ENCODE data around the gene FAM219A. TPM values are rescaled to one million over a fixed set of nuclear protein-coding genes. Genes with fewer than 3 reads are reported as not detected.

Gene FAM219A
- total RNA-seq, 6 donors from 2014 or later, result 10.0 to 33.0 (median 15.2) TPM

DNA sequence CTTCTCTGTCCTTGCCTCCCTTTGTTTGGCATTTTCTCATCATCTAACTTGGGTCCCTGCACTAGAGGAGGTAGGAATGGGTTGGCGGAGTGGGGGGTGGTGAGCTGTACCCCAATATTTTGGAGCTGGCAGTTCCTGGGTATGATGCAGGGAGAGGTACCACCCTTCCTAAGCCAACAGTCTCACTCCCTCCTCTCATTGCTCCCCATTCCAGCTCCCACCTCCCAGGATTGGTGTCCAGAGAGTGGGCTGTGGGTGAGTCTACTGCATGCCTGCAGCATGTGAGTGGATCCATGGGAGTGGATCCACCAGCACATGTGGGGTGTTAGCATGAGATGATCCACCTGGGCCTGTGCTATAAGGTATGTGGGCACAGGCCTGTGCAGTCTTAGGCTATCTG is 59.5 kb downstream of the FAM219A start:
- Histone ChIP-seq H3K36me3 (peaks cover 11 to 53% (median 45%) of the 10 kb centered on the region in 4 donors), H3K9me3 (no peaks in the 10 kb centered on the region), H3K27me3 (no peaks in the 10 kb centered on the region), H3K27ac (no peak overlapping the region), H3K4me1 (no peaks in the 10 kb centered on the region), H3K4me3 (no peak overlapping the region)
- TF ChIP-seq CTCF (IDR thresholded peaks at IDR 0.05) (no peak), EP300 (IDR thresholded peaks at IDR 0.05) (no peak), POLR2AphosphoS5 (IDR thresholded peaks at IDR 0.05) (no peak), POLR2A (IDR thresholded peaks at IDR 0.05) (no peak)
- DNase-seq (no peak), ATAC-seq (ENCODE audit: low FRiP score in 2 of 2) (peak in 1 of 2 donors; percentile 19)
- WGBS, 2 donors, result 100% methylated on average over 1 of the region's 1 CpG

DNA sequence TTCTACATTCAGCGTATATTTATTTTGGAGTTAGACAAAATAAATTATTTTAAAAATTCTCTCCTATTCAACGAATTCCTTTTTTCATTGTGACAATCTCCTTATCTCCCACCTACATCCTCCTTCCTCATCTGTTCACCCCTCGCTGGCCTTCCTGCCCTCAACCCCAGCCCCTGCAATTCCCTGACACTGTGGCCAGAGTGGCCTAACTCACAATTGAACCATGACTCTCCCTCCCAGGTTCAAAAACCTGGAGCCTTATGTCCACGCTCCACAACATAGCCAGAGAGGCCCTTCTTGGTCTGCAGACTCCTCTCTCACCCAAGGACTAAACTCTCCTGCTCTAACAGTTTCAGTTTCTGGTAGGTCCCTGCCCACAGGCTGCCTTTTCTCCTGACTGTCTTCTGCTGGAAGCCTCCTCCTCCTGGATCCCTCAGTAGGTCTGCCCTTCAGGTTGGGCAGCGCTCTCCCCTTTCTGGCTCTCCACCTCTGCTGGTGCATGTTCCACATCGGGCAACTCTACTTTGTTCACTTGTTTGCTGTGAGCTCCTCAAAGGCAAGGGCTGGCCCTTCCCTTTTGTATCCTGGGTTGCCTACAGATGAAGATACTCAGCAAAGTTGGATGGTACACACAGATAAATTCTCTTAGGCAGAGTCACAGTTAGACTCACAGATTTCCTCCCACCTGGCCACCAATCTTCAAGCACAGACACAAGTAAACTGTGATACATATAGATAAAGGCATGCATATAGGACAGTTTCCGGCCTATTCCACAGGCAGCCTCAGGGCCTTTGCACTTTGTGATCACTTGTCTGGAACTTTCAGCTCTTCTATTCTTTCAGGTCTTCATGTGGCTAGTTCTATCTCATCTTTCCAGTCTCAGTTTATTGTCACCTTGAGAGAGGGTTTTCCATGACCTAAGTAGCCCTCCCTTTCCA is 61.8 kb downstream of the FAM219A start:
- Histone ChIP-seq H3K27me3 (no peaks in the 10 kb centered on the region), H3K27ac (no peak overlapping the region), H3K36me3 (peaks cover 0 to 34% (median 28%) of the 10 kb centered on the region in 4 donors), H3K4me3 (no peak overlapping the region), H3K9me3 (no peaks in the 10 kb centered on the region), H3K4me1 (no peaks in the 10 kb centered on the region)
- WGBS, 2 donors, result 73 to 76% methylated on average over 7 of the region's 7 CpGs
- TF ChIP-seq EP300 (IDR thresholded peaks at IDR 0.05), result no peak
- no peak for TF ChIP-seq POLR2AphosphoS5 (IDR thresholded peaks at IDR 0.05)
- DNase-seq, result no peak
- no peak for ATAC-seq (ENCODE audit: low FRiP score in 2 of 2)

DNA sequence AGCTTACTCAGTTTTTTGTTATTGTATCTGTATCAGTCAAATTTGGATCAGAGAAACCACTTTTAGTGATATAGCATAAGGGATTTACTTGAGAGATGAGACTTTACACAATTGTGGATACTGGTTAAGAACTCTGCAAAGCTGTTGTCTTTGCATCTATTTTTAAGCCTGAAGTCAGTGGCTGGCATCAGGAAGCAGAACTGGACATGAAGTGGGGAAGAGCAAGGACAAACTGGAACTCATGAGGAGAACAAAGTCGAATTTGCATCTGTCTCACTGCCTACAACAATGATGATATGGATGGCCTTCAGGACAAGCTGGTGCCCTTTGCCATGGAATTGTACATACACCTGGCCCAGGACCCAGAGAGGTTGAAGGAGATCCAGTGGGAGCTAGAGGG is 65.9 kb downstream of the FAM219A start:
- no peak overlapping the region for H3K27ac ChIP-seq
- peaks cover 0 to 4% (median 2%) of the 10 kb centered on the region in 4 donors for H3K36me3 ChIP-seq
- 55 to 63% methylated on average over 1 of the region's 1 CpG for WGBS, 2 donors
- H3K9me3 ChIP-seq, result no peaks in the 10 kb centered on the region
- H3K27me3 ChIP-seq, result no peaks in the 10 kb centered on the region
- H3K4me1 ChIP-seq, result no peaks in the 10 kb centered on the region
- no peak overlapping the region for H3K4me3 ChIP-seq
- DNase-seq (no peak), ATAC-seq (ENCODE audit: low FRiP score in 2 of 2) (no peak)
- TF ChIP-seq POLR2AphosphoS5 (IDR thresholded peaks at IDR 0.05) (no peak), POLR2A (IDR thresholded peaks at IDR 0.05) (no peak), EP300 (IDR thresholded peaks at IDR 0.05) (no peak), CTCF (IDR thresholded peaks at IDR 0.05) (no peak)

- Histone ChIP-seq H3K27me3 (no peaks in the 10 kb centered on the region), H3K27ac (no peak overlapping the region), H3K9me3 (no peaks in the 10 kb centered on the region), H3K4me1 (no peaks in the 10 kb centered on the region), H3K4me3 (no peak overlapping the region), H3K36me3 (no peaks in the 10 kb centered on the region)
- DNase-seq (no peak), ATAC-seq (ENCODE audit: low FRiP score in 2 of 2) (no peak)
- WGBS, 2 donors, result 87 to 95% methylated on average over 4 of the region's 4 CpGs
- TF ChIP-seq POLR2AphosphoS5 (IDR thresholded peaks at IDR 0.05) (no peak), CTCF (IDR thresholded peaks at IDR 0.05) (no peak), EP300 (IDR thresholded peaks at IDR 0.05) (no peak), POLR2A (IDR thresholded peaks at IDR 0.05) (no peak)
Measured at GRCh38 chr9:34387239-34387638, 71.1 kb downstream of the FAM219A start.

GRCh38 chr9:34386656-34387055 is 71.7 kb downstream of the FAM219A start:
- Histone ChIP-seq H3K27me3 (no peaks in the 10 kb centered on the region), H3K27ac (no peak overlapping the region), H3K36me3 (no peaks in the 10 kb centered on the region), H3K4me1 (no peaks in the 10 kb centered on the region), H3K9me3 (no peaks in the 10 kb centered on the region), H3K4me3 (no peak overlapping the region)
- no peak for TF ChIP-seq CTCF (IDR thresholded peaks at IDR 0.05)
- no peak for TF ChIP-seq EP300 (IDR thresholded peaks at IDR 0.05)
- no peak for TF ChIP-seq POLR2A (IDR thresholded peaks at IDR 0.05)
- no peak for TF ChIP-seq POLR2AphosphoS5 (IDR thresholded peaks at IDR 0.05)
- DNase-seq (no peak), ATAC-seq (ENCODE audit: low FRiP score in 2 of 2) (no peak)
- 78 to 81% methylated on average over 3 of the region's 3 CpGs for WGBS, 2 donors

All from upper lobe of left lung (tissue), 6 donors.